ENCODE data around the gene OR4N5.
"Not testable (repeated sequence)": the region's sequence is repeated elsewhere in the genome, so short reads cannot be mapped to it uniquely, and the experiment has no call there.

OR4N5 gene

GRCh38 chr14:20138520-20138919 is at the start of gene OR4N5:
TSS of gene OR4N5 (plus strand) at chr14:20138820. CDS start at chr14:20143736, 4,916 bp downstream.
- H3K27me3 Mint-ChIP-seq (ENCODE audit: low read depth), result no peaks in the 10 kb centered on the region
- no peak within 1 kb of the TSS for H3K4me3 Mint-ChIP-seq
- TF ChIP-seq, protein P1, sequence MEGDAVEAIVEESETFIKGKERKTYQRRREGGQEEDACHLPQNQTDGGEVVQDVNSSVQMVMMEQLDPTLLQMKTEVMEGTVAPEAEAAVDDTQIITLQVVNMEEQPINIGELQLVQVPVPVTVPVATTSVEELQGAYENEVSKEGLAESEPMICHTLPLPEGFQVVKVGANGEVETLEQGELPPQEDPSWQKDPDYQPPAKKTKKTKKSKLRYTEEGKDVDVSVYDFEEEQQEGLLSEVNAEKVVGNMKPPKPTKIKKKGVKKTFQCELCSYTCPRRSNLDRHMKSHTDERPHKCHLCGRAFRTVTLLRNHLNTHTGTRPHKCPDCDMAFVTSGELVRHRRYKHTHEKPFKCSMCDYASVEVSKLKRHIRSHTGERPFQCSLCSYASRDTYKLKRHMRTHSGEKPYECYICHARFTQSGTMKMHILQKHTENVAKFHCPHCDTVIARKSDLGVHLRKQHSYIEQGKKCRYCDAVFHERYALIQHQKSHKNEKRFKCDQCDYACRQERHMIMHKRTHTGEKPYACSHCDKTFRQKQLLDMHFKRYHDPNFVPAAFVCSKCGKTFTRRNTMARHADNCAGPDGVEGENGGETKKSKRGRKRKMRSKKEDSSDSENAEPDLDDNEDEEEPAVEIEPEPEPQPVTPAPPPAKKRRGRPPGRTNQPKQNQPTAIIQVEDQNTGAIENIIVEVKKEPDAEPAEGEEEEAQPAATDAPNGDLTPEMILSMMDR (IDR thresholded peaks at IDR 0.05; ENCODE audit: unreplicated experiment in 3 of 3), result no peak
- no peaks in the 10 kb centered on the region for H3K4me1 Mint-ChIP-seq
- peaks cover 3% of the 10 kb centered on the region for H3K36me3 Mint-ChIP-seq (ENCODE audit: low read depth)
- peaks cover 31% of the 10 kb centered on the region for H3K9me3 Mint-ChIP-seq
- no peak within 1 kb of the TSS for H3K27ac Mint-ChIP-seq

- H3K4me1 Mint-ChIP-seq, result no peaks in the 10 kb centered on the region
- peaks cover 28% of the 10 kb centered on the region for H3K9me3 Mint-ChIP-seq
- no peaks in the 10 kb centered on the region for H3K27me3 Mint-ChIP-seq (ENCODE audit: low read depth)
- H3K27ac Mint-ChIP-seq, result no peak overlapping the region
- H3K36me3 Mint-ChIP-seq (ENCODE audit: low read depth), result no peaks in the 10 kb centered on the region
- H3K4me3 Mint-ChIP-seq, result no peak overlapping the region
- TF ChIP-seq, protein P1 (IDR thresholded peaks at IDR 0.05; ENCODE audit: unreplicated experiment in 3 of 3), result no peak
Measured at GRCh38 chr14:20092050-20092449, 46.6 kb upstream of the OR4N5 start.

DNA sequence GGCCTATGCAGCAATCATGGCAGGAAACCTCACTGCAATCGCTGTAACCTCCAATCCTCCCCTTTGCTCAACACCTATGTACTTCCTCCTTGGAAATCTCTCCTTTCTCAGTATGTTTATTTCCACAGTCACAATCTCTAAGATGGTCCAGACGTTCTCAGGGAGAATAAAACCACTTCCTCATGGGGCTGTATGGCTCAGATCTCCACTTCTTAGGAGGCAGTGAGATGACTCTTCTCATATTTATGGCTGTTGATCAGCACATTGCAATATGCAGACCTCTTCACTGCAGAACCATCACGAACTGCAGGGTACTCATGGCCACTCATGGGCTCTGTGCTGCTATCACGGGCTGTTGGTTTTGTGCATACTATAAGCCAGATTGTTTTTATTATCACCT is 45.2 kb upstream of the OR4N5 start:
- TF ChIP-seq, protein P1 (IDR thresholded peaks at IDR 0.05; ENCODE audit: unreplicated experiment in 3 of 3), result no peak
- Mint-ChIP-seq H3K4me3 (no peak overlapping the region), H3K36me3 (ENCODE audit: low read depth) (no peaks in the 10 kb centered on the region), H3K27ac (no peak overlapping the region), H3K27me3 (ENCODE audit: low read depth) (no peaks in the 10 kb centered on the region), H3K4me1 (no peaks in the 10 kb centered on the region), H3K9me3 (peaks cover 29% of the 10 kb centered on the region)

DNA sequence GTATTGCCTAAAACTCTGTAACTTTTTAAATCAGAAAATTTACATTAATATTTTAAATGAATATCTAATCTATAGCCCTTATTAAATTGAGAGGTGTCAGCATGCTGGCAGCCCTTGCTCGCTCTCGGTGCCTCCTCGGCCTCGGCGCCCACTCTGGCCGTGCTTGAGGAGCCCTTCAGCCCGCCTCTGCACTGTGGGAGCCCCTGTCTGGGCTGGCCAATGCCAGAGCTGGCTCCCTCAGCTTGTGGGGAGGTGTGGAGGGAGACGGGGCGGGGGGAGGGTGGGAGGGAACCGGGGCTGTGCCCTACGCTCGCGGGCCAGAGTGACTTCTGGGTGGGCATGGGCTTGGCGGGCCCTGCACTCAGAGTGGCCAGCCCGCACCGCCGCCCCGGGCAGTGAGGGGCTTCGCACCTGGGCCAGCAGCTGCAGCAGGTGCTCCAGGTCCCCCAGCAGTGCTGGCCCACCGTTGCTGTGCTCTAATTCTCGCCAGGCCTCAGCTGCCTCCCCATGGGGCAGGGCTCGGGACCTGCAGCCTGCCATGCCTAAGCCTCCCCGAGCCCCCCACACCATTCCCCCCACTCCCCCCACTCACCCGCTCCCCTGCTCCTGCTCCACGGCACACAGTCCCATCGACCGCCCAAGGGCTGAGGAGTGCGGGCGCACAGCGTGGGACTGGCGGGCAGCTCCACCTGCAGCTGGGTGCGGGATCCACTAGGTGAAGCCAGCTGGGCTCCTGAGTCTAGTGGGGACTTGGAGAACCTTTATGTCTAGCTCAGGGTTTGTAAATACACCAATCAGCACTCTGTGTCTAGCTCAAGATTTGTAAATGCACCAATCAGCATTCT is 39.5 kb upstream of the OR4N5 start:
- not testable (repeated sequence) for H3K27me3 Mint-ChIP-seq (ENCODE audit: low read depth); H3K36me3 Mint-ChIP-seq (ENCODE audit: low read depth); H3K27ac Mint-ChIP-seq; H3K4me1 Mint-ChIP-seq; H3K4me3 Mint-ChIP-seq
- H3K9me3 Mint-ChIP-seq, result peaks cover 33% of the 10 kb centered on the region

DNA sequence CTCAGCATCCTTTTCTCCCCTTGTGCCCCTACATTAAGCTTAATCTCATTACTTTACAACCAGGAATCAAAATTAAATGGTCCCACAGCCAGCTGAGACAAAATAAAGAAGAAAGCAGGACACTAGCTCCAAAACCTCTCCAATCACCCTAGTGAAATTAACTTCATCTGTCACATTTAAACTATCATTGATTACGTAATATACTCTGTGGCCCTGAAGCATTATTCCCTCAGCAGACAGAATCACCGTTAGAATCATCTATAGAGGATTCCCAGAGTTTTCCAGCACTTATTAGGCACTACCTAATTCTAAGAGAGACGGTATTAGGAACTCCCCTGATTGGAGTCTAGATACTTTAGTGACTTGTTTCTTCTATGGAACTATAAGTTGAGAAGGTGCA is 28.2 kb upstream of the OR4N5 start, which contains the start of gene OR4K17:
OR4K17 (plus strand) TSS at position 302 of the 400 bp plus-strand sequence. CDS start 6,761 bp downstream, outside the sequence.
- Mint-ChIP-seq H3K4me3 (no peak within 1 kb of the TSS), H3K9me3 (peaks cover 21% of the 10 kb centered on the region), H3K27ac (no peak within 1 kb of the TSS), H3K36me3 (ENCODE audit: low read depth) (no peaks in the 10 kb centered on the region), H3K4me1 (no peaks in the 10 kb centered on the region), H3K27me3 (ENCODE audit: low read depth) (no peaks in the 10 kb centered on the region)
- TF ChIP-seq, protein P1 (IDR thresholded peaks at IDR 0.05; ENCODE audit: unreplicated experiment in 3 of 3), result no peak

- no peaks in the 10 kb centered on the region for H3K4me1 Mint-ChIP-seq
- no peaks in the 10 kb centered on the region for H3K27me3 Mint-ChIP-seq (ENCODE audit: low read depth)
- H3K4me3 Mint-ChIP-seq, result no peak overlapping the region
- H3K36me3 Mint-ChIP-seq (ENCODE audit: low read depth), result no peaks in the 10 kb centered on the region
- TF ChIP-seq, protein P1 (IDR thresholded peaks at IDR 0.05; ENCODE audit: unreplicated experiment in 3 of 3), result no peak
- H3K9me3 Mint-ChIP-seq, result peaks cover 13% of the 10 kb centered on the region
- no peak overlapping the region for H3K27ac Mint-ChIP-seq
Measured at GRCh38 chr14:20112321-20112720, 26.3 kb upstream of the OR4N5 start.

Measured in nephron (organoid).